Dendritic cell treated with granulocyte-macrophage colony-stimulating factor and Interleukin-4, amounts not matched to agents 40 ng/mL and 50 ng/mL, for 4 days (primary cell): Measurements from ENCODE around the gene PPP1R1A.

ENCODE experiments used
- H3K27ac Mint-ChIP-seq: one replicate; pipeline ENCODE4 v1.8.0; 2022; ENCODE audit warnings: mild to moderate bottlenecking, mixed read lengths
- H3K27me3 Mint-ChIP-seq: one replicate; pipeline ENCODE4 v1.8.0; 2022; ENCODE audit warnings: mild to moderate bottlenecking, mixed read lengths
- H3K36me3 Mint-ChIP-seq: one replicate; pipeline ENCODE4 v1.8.0; 2022; ENCODE audit warnings: low read depth, mixed read lengths
- H3K4me1 Mint-ChIP-seq: one replicate; pipeline ENCODE4 v1.8.0; 2022; ENCODE audit warnings: low read depth, mixed read lengths
- H3K4me3 Mint-ChIP-seq: one replicate; pipeline ENCODE4 v1.8.0; 2022; ENCODE audit warnings: mild to moderate bottlenecking, moderate library complexity, mixed read lengths
- H3K9me3 Mint-ChIP-seq: one replicate; pipeline ENCODE4 v1.8.0; 2022; ENCODE audit warnings: mixed read lengths
- intact Hi-C: fragments of 100-400 bp; cut with micrococcal nuclease; formaldehyde crosslinking; loops from one replicate; pipeline ENCODE4 v1.15.0; 2022

The PPP1R1A gene

DNA sequence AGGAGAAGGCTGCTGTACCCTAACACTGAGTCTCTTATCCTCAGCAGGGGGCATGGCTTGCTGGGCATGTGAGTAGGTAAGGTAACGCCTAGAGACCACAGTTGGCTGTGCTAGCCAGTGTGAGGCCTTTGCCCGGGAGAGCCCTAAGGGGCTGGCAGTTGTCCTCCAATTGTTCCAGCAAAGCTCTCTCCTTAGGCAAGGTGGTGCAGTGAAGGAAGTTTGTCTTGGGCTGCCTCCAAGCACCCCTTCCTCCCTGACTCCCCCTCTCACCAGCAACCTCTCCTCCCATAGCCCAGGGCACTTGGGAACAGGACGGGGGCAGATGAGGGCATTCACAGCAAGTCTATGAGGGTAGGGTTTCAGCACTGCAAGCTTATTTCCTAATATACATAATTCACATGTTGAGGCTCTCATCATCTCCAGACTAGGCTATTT, 23.3 kb upstream of the PPP1R1A start:
- peaks cover 3% of the 10 kb centered on the region for H3K4me1 Mint-ChIP-seq
- intact Hi-C loops = no loop called here
- no peaks in the 10 kb centered on the region for H3K9me3 Mint-ChIP-seq
- H3K36me3 Mint-ChIP-seq = no peaks in the 10 kb centered on the region
- H3K4me3 Mint-ChIP-seq = no peak overlapping the region
- peaks cover 22% of the 10 kb centered on the region for H3K27me3 Mint-ChIP-seq
- H3K27ac Mint-ChIP-seq = no peak overlapping the region

DNA sequence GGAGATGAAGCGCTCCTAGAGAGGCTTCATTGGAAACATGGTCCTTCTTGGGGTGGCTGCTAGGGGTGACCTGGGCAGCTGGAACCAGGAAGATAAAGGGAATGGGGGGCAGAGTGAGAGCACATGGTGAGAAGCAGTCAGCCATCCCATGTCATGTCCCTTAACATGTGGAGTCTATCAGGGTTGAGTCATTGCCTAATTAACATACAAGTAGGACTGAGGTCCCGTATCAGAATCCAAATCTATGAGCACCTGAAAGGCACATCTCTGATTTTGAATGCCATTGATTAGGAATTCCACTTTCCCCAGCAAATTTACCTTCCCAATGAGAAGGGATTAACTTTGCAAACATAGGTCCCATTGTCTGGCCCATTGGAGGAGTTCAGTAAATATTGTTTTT, 20.3 kb upstream of the PPP1R1A start:
- H3K27me3 Mint-ChIP-seq = peaks cover 12% of the 10 kb centered on the region
- H3K4me1 Mint-ChIP-seq = no peaks in the 10 kb centered on the region
- no peak overlapping the region for H3K27ac Mint-ChIP-seq
- intact Hi-C loops = loop anchor here (10.0 kb wide), 1 partner anchor 346 kb away; no protein-coding TSS in a partner anchor
- no peak overlapping the region for H3K4me3 Mint-ChIP-seq
- no peaks in the 10 kb centered on the region for H3K9me3 Mint-ChIP-seq
- H3K36me3 Mint-ChIP-seq = no peaks in the 10 kb centered on the region

- no peaks in the 10 kb centered on the region for H3K9me3 Mint-ChIP-seq
- no peaks in the 10 kb centered on the region for H3K36me3 Mint-ChIP-seq
- H3K4me1 Mint-ChIP-seq = no peaks in the 10 kb centered on the region
- intact Hi-C loops = loop anchor here (10.0 kb wide), 1 partner anchor 347 kb away; no protein-coding TSS in a partner anchor
- peaks cover 12% of the 10 kb centered on the region for H3K27me3 Mint-ChIP-seq
- no peak overlapping the region for H3K4me3 Mint-ChIP-seq
- H3K27ac Mint-ChIP-seq = no peak overlapping the region
These were observed 19.7 kb upstream of the PPP1R1A start for GRCh38 chr12:54608156-54608555.

- Mint-ChIP-seq H3K27me3 (peaks cover 12% of the 10 kb centered on the region), H3K4me1 (no peaks in the 10 kb centered on the region), H3K36me3 (no peaks in the 10 kb centered on the region), H3K27ac (no peak overlapping the region), H3K9me3 (no peaks in the 10 kb centered on the region), H3K4me3 (no peak overlapping the region)
- intact Hi-C loops = loop anchor here (10.0 kb wide), 1 partner anchor 348 kb away; no protein-coding TSS in a partner anchor
These were observed 18.1 kb upstream of the PPP1R1A start for GRCh38 chr12:54606556-54606955.

DNA sequence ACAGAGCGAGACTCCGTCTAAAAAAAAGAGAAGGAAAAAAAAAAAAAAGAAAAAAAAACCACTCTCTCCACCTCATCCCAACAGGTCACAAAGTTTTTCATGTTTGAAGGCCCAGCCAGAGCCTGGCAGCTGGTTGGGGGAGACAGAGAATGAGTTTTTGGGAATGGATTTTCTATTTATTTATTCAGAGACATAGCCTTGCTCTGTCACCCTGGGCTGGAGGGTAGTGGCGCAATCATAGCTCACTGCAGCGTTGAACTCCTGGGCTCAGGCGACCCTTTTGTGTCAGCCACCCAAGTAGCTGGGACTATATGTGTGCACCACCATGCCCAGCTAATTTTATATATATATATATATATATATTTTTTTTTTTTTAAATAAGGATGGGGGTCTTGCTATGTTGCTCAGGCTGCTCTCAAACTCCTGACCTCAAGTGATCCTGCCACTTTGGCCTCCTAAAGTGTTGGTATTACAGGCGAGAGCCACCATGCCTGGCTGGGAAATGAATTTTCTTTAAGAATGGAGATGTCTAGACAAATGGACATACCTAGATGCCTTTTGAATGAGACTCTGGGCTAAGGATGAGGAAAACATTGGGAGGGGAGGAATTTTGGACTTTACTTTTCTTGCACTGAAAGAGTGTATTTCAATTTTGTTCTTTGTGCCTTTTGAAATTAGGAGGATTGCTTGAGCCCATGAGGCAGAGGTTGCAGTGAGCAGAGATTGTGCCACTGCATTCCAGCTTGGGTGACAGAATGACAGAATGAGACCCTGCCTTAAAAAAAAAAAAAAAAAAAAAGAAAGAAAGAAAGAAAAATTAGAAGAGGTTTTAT, 16.9 kb upstream of the PPP1R1A start:
- H3K27ac Mint-ChIP-seq = no peak overlapping the region
- no peaks in the 10 kb centered on the region for H3K36me3 Mint-ChIP-seq
- intact Hi-C loops = loop anchor here (10.0 kb wide), 1 partner anchor 349 kb away; no protein-coding TSS in a partner anchor
- H3K4me1 Mint-ChIP-seq = no peaks in the 10 kb centered on the region
- peaks cover 13% of the 10 kb centered on the region for H3K27me3 Mint-ChIP-seq
- no peaks in the 10 kb centered on the region for H3K9me3 Mint-ChIP-seq
- no peak overlapping the region for H3K4me3 Mint-ChIP-seq

DNA sequence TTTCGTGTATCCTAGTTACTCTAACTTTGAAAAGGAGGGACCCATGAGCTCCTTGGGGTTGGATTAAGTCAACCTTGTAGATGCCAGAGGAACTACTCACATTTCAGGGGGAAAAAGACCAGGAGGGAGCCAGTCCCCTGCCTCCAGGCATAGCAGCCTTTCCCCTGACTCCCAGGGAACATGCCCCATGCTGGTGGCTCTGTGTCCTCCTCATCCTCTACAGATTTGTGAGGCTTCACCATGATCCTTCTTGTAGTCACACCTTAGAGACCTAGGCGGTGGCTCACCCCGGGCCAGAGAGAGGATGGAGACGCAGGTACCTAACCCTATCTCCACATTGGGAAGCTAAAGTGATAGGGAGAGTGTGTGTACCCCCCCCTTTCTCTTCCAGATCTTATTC, 16.0 kb upstream of the PPP1R1A start:
- intact Hi-C loops = loop anchor here (10.0 kb wide), 1 partner anchor 350 kb away; no protein-coding TSS in a partner anchor
- Mint-ChIP-seq H3K36me3 (no peaks in the 10 kb centered on the region), H3K4me3 (no peak overlapping the region), H3K27me3 (peaks cover 18% of the 10 kb centered on the region), H3K4me1 (no peaks in the 10 kb centered on the region), H3K27ac (no peak overlapping the region), H3K9me3 (no peaks in the 10 kb centered on the region)

DNA sequence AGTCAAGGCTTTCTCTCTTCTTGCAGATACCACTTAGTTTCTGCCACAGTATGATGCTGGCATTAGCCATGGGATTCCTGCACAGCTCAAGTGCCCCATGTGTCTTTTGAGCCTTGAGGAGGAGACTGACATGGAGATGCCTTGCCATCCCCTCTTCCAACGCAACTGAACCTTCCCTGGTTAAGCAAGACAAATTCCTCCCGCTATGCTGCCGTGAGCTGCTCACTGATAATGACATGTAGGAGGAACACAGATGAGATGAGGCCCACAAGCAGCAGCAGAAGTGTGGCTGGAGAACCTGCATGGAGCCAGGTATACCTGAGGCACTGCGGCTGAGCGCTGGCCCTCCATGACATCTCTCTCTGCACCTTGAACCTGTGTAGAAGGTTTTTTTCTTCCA, 15.4 kb upstream of the PPP1R1A start:
- Mint-ChIP-seq H3K27me3 (peaks cover 23% of the 10 kb centered on the region), H3K27ac (no peak overlapping the region), H3K4me1 (no peaks in the 10 kb centered on the region), H3K4me3 (no peak overlapping the region), H3K36me3 (no peaks in the 10 kb centered on the region), H3K9me3 (no peaks in the 10 kb centered on the region)
- intact Hi-C loops = loop anchor here (10.0 kb wide), 1 partner anchor 351 kb away; no protein-coding TSS in a partner anchor

DNA sequence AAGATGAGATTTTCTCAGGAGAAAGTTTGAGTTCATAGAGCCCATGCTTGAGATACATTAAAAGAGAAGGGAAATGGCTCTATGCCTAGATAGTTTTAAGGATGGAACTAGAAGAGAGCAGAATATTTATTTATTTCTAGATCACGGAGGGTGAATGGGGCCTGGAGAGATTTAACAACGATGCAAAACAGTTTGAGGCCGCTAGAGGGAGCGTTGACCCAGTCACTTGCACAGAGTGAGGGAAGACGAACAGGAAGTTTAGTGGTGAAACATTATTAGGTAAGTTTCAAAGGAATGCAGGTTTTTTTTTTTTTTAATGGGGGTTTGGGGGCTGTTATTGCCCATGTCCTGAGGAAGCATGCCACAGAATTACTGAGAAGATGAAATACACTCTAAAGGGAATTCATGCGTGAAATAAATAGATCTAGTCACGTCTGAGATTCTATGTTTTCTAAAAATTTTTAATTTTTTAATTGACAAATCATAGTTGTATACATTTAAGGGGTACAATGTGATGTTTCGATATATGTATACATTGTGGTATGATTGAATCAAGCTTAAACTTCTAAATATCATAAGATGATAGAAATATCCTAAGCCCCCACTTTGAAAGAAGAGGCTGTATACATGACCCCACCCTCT, 14.8 kb upstream of the PPP1R1A start:
- Mint-ChIP-seq H3K36me3 (no peaks in the 10 kb centered on the region), H3K4me3 (no peak overlapping the region), H3K4me1 (no peaks in the 10 kb centered on the region), H3K27me3 (peaks cover 22% of the 10 kb centered on the region), H3K9me3 (no peaks in the 10 kb centered on the region), H3K27ac (no peak overlapping the region)
- intact Hi-C loops = loop anchor here (10.0 kb wide), 1 partner anchor 352 kb away; no protein-coding TSS in a partner anchor

- Mint-ChIP-seq H3K4me1 (no peaks in the 10 kb centered on the region), H3K4me3 (no peak overlapping the region), H3K27ac (no peak overlapping the region), H3K36me3 (no peaks in the 10 kb centered on the region), H3K27me3 (peaks cover 20% of the 10 kb centered on the region), H3K9me3 (no peaks in the 10 kb centered on the region)
- intact Hi-C loops = loop anchor here (10.0 kb wide), 1 partner anchor 352 kb away; no protein-coding TSS in a partner anchor
These were observed 14.2 kb upstream of the PPP1R1A start for GRCh38 chr12:54602661-54603060.

- H3K4me1 Mint-ChIP-seq = no peaks in the 10 kb centered on the region
- no peaks in the 10 kb centered on the region for H3K9me3 Mint-ChIP-seq
- H3K27ac Mint-ChIP-seq = no peak overlapping the region
- H3K36me3 Mint-ChIP-seq = no peaks in the 10 kb centered on the region
- H3K4me3 Mint-ChIP-seq = no peak overlapping the region
- H3K27me3 Mint-ChIP-seq = peaks cover 19% of the 10 kb centered on the region
- intact Hi-C loops = loop anchor here (10.0 kb wide), 1 partner anchor 353 kb away; no protein-coding TSS in a partner anchor
These were observed 13.4 kb upstream of the PPP1R1A start for GRCh38 chr12:54601841-54602240.

GRCh38 chr12:54598970-54599369, 10.5 kb upstream of the PPP1R1A start:
- intact Hi-C loops = no loop called here
- no peak overlapping the region for H3K27ac Mint-ChIP-seq
- H3K4me3 Mint-ChIP-seq = no peak overlapping the region

DNA sequence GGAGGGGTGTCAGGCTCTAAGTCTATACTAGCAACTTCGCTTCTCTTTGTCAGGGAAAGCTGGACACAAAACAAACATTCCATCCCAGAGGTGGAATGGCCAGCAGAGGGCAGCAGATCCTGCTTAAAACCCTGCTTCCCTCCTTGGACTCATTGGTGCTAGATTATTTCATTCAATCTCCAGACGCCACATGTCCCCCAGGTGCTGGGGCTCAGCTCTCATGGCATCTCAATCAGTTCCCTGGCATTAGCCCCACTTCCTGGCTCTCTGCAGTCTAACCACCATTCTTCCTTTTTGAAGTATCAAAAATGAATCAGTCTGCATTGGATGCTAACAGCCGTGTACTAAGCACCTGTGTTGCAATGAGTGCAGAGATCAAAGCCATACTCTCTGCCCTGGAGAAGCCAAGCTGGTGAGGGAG, 8.1 kb upstream of the PPP1R1A start:
- intact Hi-C loops = no loop called here
- no peaks in the 10 kb centered on the region for H3K9me3 Mint-ChIP-seq
- no peak overlapping the region for H3K27ac Mint-ChIP-seq
- H3K4me3 Mint-ChIP-seq = no peak overlapping the region
- H3K4me1 Mint-ChIP-seq = no peaks in the 10 kb centered on the region
- no peaks in the 10 kb centered on the region for H3K36me3 Mint-ChIP-seq
- peaks cover 30% of the 10 kb centered on the region for H3K27me3 Mint-ChIP-seq

More at GRCh38 chr12:54598970-54599369, 10.5 kb upstream of the PPP1R1A start:
- Mint-ChIP-seq H3K4me1 (no peaks in the 10 kb centered on the region), H3K9me3 (no peaks in the 10 kb centered on the region), H3K27me3 (peaks cover 23% of the 10 kb centered on the region), H3K36me3 (no peaks in the 10 kb centered on the region)

DNA sequence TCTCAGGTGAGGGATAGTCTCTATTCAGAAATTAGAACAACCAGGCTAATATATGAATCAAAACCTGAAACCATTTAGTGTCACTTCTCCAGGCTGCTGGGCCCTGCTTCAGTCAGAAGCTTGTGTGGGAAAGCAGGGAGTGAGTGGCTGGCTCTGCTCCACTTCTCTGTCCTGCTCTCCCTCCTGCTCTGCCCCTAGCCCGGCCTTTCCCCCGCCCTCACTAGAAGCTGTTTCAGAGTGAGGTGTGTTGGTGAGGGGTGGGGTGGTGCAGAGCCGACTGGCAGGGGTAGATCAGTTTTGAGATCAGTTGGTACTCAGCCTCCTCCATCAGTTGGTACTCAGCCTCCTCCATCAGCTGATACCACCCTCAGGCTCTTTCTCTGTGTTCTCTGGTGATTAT, 7.0 kb upstream of the PPP1R1A start:
- H3K27ac Mint-ChIP-seq = no peak overlapping the region
- no peaks in the 10 kb centered on the region for H3K9me3 Mint-ChIP-seq
- no peak overlapping the region for H3K4me3 Mint-ChIP-seq
- no peaks in the 10 kb centered on the region for H3K4me1 Mint-ChIP-seq
- no peaks in the 10 kb centered on the region for H3K36me3 Mint-ChIP-seq
- intact Hi-C loops = no loop called here
- H3K27me3 Mint-ChIP-seq = peaks cover 37% of the 10 kb centered on the region

DNA sequence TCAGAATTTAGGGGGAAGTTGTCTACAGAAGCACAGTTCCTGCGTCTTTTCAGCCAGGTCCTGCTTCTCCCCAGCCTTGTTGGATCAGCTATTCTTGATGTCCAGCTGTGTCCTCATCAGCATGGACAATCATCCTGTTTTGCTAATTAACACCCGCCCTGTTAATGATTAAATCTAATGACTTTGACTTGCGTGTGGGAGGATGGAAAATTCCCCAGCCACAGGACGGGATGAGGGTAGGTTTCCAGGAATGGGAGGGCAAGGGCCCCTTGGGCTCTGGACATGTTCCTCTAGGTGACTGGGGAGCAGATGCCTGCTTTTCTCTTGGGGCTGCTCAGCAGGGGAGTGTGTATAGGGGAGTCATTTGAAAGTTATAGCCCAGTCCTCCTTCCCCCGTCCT, 5.3 kb upstream of the PPP1R1A start:
- intact Hi-C loops = no loop called here
- Mint-ChIP-seq H3K27me3 (peaks cover 43% of the 10 kb centered on the region), H3K27ac (no peak overlapping the region), H3K4me1 (peaks cover 6% of the 10 kb centered on the region), H3K9me3 (no peaks in the 10 kb centered on the region), H3K36me3 (no peaks in the 10 kb centered on the region), H3K4me3 (no peak overlapping the region)
